HEK293 (cell line): Measurements from ENCODE around the gene RBM18.

Experiments
- CTCF ChIP-seq: fragments of 450-650 bp; formaldehyde crosslinking; IDR thresholded peaks from 2 replicates; pipeline ENCODE4 v1.5.1; 2016; ENCODE audit warnings: missing biosample characterization, missing genetic modification characterization
- ZBTB20 ChIP-seq: fragments of 450-650 bp; formaldehyde crosslinking; IDR thresholded peaks from 2 replicates; pipeline ENCODE4 v1.5.1; 2016; ENCODE audit warnings: missing biosample characterization, missing genetic modification characterization
- ZBTB7A ChIP-seq: fragments of 450-650 bp; formaldehyde crosslinking; IDR thresholded peaks from 2 replicates; pipeline ENCODE4 v1.5.1; 2016; ENCODE audit warnings: low read depth, missing biosample characterization, missing genetic modification characterization
- ZFP3 ChIP-seq: fragments of 450-650 bp; formaldehyde crosslinking; IDR thresholded peaks from 2 replicates; pipeline ENCODE4 v1.5.1; 2016; ENCODE audit warnings: low read depth, missing biosample characterization, missing genetic modification characterization
- ZNF184 ChIP-seq: fragments of 450-650 bp; IDR thresholded peaks from 2 replicates; pipeline ENCODE4 v1.5.1; 2018; ENCODE audit warnings: missing biosample characterization, mild to moderate bottlenecking, missing genetic modification characterization
- TF ChIP-seq, protein P1 (sequence below): fragments of 450-650 bp; formaldehyde crosslinking; IDR thresholded peaks from 2 replicates; pipeline ENCODE4 v1.5.1; 2016; ENCODE audit warnings: missing biosample characterization, missing genetic modification characterization, borderline replicate concordance
- TF ChIP-seq, protein P2 (sequence below): fragments of 450-650 bp; formaldehyde crosslinking; IDR thresholded peaks from 2 replicates; pipeline ENCODE4 v1.5.0; 2017; ENCODE audit warnings: missing biosample characterization, missing genetic modification characterization, borderline replicate concordance

- TF ChIP-seq ZNF184 (tag by site-specific recombination): no peak
- no peak for TF ChIP-seq ZBTB7A (tag by site-specific recombination)
- no peak for TF ChIP-seq ZBTB20 (tag by site-specific recombination)
- TF ChIP-seq ZFP3: no peak
- TF ChIP-seq CTCF: no peak
- TF ChIP-seq, protein P1, sequence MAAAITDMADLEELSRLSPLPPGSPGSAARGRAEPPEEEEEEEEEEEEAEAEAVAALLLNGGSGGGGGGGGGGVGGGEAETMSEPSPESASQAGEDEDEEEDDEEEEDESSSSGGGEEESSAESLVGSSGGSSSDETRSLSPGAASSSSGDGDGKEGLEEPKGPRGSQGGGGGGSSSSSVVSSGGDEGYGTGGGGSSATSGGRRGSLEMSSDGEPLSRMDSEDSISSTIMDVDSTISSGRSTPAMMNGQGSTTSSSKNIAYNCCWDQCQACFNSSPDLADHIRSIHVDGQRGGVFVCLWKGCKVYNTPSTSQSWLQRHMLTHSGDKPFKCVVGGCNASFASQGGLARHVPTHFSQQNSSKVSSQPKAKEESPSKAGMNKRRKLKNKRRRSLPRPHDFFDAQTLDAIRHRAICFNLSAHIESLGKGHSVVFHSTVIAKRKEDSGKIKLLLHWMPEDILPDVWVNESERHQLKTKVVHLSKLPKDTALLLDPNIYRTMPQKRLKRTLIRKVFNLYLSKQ (tag by site-specific recombination): no peak
- TF ChIP-seq, protein P2, sequence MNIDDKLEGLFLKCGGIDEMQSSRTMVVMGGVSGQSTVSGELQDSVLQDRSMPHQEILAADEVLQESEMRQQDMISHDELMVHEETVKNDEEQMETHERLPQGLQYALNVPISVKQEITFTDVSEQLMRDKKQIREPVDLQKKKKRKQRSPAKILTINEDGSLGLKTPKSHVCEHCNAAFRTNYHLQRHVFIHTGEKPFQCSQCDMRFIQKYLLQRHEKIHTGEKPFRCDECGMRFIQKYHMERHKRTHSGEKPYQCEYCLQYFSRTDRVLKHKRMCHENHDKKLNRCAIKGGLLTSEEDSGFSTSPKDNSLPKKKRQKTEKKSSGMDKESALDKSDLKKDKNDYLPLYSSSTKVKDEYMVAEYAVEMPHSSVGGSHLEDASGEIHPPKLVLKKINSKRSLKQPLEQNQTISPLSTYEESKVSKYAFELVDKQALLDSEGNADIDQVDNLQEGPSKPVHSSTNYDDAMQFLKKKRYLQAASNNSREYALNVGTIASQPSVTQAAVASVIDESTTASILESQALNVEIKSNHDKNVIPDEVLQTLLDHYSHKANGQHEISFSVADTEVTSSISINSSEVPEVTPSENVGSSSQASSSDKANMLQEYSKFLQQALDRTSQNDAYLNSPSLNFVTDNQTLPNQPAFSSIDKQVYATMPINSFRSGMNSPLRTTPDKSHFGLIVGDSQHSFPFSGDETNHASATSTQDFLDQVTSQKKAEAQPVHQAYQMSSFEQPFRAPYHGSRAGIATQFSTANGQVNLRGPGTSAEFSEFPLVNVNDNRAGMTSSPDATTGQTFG (tag by site-specific recombination): no peak
Measured at GRCh38 chr9:122229485-122229837, 35.2 kb downstream of the RBM18 start.
